OCI-M2 (cell line): ENCODE measurements around the gene PHF19.

ENCODE experiments used
- DNase-seq: peaks from one replicate; lab custom pipeline; 2025; ENCODE audit not compliant: unreplicated experiment; lab: John Stamatoyannopoulos, UW

PHF19 gene

DNA sequence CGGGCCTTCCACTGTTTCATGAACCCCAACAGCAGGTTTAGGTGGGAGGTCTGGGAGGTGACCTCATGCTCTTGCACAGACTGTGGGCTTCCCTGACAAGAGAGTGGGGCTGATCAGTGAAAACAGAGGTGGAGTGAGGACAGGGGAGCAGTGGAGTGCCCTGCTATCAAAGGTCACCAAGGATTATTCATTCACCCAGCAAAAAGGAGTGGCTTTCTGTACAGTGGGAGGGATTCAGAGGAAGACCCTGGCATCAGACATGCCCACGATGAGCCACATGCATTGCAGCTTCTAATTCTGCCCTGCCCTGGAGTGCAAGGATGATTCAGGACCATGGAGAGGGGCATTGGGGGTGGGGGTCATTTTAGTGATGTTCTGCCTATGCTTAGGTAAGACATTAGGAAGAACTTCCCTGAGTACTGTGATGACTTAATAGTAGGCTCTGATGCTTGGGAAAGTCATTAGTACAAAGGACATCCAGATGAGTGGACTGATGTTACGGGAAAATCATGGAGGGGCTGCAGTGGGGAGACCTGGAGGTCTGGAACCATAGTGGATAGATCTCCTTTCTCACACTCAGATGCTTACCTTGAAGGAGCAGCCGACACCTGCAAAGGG is 36.8 kb upstream of the PHF19 start:
- DNase-seq: no peak

DNA sequence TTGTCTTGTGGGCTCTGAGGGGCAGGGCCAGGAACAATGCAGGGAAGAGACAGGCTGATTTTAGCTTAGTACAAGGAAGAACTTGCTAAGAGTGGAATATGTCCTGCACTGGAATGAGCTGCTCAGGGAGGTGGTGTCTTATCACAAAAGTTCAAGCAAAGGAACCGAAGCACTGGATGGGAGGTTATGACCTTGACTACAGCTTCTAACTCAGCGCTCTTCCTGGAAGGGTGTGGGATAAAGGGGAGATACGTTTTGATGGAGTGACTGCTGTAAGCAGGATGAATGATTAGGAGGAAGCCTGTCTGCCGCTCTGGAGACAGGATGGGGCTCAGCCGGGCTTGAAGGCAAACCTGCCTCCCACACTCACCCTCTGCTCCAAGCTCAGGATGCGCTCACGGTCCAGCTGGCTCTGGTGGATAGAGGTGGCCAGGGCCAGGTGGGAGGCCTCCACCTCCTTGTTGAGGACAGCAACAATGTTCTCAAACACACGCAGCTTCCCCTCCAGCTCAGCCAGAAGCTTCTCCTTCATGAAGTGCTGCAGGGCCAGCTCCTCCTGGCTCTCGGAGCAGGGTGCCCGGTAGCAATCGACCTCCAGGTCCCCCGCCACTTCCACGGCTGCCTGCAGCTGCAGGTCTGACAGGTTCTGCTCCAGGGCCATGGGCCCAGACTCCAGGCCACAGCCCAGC is 36.1 kb upstream of the PHF19 start:
- DNase-seq: no peak

DNA sequence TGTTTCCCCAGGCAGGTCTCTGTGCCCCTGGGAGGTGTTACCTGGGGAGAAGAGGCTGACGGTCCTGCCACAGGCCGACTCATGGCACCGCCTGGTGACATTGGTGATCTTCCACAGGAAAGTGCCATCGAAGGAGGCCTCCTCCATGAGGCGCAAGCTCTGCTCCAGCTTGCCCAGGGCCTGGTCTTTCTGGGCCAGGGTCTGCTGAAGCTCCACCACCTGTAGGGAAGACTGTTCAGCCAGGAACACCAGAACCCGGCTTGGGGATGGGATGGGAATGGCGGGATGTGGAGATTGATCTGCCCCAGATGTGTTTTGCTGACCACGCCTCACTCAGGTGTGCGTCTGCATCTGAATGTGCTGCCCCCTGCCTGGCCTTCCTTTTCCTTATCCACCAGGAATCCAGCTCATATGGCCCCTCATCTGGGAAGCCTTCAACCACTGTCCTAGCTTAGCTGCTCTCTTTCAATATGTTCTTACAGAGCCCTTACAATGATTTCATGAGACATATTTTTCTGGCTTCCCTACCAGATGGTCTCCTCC is 34.4 kb upstream of the PHF19 start:
- DNase-seq: no peak

DNA sequence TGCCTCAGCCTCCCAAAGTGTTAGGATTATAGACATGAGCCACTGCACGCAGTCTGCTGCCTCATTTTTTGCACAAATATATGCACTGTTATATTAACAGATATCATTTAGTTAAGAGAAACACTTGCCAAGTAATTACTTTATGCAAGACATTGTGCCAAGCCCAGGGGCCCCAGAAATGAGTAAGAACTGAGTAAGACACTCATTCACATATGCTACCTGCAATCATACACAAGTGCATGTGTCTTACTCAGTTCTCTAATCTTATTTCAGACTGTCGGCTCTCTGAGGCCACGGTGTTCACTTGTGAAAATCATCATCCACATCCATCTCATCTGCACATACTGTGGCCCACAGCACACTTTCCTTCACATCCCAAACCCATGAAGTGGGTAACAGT is 33.7 kb upstream of the PHF19 start:
- no peak for DNase-seq

DNA sequence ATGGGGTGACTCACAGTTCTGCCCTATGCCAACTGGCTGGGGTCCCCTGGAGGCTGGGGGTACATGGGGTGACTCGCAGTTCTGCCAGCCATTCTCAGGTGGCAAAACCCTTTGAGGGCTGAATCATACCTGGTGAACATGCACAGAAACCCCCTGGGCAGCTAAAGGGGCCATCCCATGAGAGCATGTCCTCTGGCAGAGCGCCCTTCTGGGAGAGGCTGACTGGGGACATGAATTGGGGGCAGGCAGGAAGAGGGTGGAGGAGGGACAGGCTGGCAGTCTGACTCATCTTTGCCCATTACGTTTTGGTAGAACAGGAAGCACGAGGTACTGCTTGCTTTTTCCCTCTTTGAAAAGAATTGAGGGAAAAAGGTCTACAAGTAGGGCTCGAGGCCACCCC is 32.9 kb upstream of the PHF19 start:
- DNase-seq: no peak

DNA sequence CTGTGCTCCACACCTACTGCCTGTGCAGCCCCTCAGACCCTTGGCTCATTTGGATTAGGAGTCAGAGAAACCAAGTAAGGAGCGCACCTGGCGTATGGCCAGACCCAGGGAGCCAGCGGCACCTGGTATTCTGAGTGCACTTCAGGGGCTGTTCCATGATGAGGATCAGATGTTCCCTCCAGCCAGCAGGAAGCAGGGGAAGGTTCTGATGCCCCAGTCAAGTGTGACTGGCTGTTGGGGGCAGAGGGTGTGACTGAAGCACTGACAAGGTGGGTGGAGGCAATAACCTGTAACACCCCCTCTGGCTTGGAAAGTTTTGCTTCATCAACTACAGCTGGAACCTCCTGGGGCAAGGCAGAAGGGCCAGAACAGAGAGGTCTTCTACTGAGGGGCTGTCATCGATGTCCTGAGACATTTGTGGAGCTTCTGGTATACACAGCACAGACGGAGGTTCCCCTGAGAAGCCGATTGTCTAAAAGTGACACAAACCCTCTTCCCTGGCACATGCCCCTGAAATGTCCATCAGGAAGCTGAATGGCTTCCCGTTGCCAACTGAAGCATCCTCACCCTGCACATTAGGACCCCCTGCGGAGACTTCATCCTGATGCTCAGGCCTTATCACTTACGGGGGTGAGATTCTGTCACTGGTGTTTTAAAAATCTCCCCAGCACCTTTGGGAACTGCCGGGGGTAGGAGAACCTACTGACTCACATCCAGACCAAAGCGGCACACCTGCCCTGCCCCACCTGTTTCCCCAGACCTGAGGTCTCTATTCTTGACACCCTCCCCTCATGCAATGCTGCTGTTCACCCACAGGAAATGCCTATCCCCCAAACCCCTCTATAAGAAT is 28.6 kb upstream of the PHF19 start:
- DNase-seq: no peak

DNA sequence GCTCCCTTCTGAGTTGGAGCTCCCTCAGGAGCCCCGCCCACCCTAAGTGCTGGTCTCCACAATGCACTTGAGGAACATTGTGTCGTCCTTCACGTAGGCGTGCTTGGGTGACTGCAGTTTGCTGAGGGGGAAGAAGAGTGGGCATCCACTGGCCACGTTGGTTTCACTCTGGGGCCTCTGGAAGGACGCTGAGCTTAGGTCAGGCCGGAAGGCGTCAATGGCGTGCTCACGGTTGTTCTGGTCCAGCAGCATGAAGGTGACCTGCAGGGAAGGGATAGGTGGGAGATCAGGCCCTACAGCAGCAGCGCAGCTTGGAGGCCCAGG is 28.0 kb upstream of the PHF19 start:
- DNase-seq: no peak

DNA sequence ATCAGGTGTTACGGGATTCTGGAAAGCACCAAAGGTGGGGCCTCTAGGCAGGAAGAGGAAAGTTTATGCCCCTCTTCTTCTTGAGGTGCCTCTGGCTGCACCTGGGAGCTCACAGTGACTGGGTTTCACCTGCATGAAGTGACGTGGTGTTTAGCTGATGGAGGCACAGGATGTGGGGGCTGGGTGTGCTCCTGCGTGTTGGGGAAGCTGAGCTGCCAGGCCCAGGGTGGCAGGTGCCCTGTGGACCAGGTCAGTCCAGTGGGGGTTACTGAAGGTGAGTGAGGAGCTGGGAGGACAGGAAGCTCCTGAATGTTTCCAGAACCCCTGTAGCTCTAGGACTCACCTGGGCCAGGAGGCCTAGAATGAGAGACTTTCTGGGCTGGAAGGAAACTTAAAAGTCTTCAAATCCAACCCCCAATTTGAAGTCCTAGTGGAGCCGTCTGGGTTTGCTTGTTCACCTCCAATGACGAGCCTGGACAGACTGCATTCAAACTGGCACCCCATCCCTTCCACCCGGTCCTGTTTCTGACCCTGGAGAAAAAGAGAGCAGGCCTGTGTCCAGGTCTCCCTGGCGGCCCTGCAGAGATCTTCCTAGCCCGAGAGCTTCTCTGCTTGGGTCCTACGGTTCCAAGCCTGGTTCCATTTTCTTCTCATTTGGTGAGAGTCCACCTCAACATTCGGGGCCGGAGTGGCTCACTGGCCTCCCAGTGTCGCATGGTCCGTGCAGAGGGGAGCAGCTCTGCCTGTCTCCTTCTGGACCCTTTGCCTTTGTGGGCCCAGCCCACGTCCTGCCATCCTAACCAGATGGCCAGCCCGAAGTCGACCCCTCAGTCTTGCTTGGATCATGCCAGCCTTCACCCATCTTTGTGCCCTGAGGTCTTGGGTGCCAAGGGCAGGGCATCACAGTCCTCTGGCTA is 27.3 kb upstream of the PHF19 start:
- DNase-seq: no peak

DNA sequence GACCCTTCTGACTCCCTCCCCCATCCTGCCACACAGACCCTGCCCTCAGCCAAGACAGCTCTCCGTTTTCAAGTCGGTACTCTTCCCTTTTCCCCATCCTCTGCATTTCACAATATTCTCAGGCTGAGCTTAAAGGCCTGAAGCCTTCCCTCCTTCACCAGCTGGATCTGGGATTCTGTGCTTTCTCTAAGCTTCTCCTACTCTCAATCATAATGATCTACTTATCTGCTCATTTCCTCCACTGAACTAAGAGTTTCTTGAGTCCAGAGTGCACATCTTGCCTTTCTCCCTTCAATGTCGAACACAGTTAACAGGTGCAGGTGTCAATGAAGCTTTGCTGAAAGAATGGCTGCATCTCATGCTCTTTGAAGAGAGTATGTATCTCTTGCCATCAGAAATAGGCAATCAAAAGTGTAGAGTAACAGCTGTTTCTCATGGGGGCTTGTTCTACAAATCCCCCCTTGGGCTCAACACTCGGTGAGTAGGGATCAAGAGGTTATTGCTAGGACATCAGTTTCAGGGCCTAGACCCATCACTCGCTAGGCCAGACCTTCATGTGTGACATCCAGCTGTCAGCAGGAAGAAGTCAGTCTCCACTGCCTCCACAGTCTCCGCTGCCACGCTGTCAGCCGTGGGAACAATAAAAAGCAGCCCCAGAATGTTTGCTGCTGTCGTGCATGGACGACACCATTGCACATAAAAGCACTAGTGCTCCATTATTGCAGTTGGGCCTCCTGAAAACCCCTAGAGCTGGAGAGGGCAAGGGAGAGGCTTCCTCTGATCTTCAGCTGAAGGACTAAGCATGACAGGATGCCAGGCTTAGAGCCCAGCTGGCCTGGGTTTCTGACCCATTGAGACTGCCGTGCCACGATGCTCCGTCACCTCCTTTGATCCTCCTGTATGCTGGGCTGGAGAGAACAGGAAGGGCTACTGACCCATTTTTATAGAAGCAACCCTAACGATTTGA is 25.9 kb upstream of the PHF19 start:
- DNase-seq: no peak

DNA sequence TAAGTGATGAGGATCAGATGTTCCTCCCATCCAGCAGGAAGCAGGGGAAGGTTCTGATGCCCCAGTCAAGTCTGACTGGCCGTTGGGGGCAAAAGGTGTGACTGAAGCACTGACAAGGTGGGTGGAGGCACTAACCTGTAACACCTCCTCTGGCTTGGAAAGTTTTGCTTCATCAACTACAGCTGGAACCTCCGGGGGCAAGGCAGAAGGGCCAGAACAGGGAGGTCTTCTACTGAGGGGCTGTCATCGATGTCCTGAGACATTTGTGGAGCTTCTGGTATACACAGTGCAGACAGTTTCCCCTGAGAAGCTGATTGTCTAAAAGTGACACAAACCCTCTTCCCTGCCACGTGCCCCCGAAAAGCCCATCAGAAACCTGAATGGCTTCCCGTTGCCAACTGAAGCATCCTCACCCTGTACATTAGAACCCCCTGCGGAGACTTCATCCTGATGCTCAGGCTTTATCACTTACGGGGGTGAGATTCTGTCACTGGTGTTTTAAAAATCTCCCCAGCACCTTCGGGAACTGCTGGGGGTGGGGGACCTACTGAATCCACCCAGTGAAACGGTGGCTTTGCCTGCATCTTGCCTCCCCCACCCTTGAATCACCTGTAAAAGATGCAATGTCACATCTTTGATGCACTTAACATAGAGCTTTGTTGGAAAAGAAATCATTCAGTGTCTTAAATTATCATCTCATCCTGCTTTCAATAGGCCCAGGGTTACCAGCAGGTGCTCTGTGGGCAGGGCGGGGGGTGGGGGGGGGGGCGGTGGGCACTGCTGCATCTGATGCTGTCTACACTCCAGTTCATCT is 25.0 kb upstream of the PHF19 start:
- no peak for DNase-seq

DNA sequence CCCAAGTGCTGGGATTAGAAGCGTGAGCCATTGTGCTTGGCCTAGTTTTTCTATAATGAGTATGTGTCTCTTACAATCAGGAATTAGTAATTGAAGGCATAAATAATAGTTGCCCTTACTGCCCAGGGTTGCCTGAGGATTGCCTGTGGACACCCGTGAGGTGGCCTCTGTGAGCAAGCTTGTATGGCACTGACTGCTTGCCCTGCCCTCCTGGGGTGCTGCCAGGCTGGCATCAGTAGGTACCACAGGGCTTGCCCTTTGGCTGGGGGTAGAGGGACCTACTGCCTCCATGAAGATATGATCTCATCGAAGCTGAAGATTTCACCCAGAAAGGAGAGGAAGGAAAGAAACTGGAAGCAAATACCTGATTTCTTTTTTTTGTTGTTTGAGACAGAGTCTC is 23.8 kb upstream of the PHF19 start:
- no peak for DNase-seq

DNA sequence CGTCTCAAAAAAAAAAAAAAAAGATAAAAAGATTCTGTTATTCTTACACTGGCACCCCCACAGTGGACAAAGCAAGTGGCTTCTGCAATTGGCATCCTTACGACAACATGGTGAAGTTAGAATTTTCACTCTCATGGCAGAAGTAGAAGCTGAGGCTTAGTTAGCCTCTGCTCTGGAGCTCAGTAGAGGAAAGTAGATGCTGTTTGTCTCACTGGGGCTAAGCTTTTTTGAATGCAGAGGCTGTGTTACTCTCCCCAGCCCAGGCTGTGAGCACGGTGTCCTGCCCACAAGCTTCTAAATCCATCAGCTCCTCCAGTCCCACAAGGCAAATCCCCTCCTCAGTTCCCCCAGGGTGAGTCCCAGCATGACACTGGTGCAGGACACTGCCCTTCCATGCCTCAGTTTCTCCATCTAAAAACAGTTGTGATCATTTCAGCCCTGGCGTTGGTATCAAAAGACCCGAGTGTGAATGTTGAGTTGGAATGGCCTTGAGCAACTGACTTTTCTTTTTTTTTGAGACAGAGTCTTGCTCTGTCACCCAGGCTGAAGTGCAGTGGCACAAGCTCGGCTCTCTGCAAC is 22.6 kb upstream of the PHF19 start:
- no peak for DNase-seq

DNA sequence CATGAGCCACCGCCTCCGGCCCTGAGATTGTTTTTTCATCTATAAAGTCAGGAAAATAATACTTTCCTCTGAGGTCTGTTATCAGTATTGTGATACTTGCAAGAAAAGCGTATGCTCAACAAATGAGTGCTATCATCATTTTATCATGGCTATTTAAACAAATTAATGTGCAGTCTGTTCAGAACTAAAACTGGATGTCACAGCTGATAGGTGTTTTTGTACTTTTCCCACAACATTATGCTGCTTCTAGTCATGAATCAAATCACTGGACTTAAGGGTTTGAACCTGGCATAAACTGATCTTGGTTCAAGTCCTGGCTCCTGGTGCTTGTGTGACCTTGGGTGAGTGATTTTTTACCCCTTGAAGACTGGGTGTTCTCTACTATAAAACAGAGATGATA is 21.4 kb upstream of the PHF19 start:
- no peak for DNase-seq

DNA sequence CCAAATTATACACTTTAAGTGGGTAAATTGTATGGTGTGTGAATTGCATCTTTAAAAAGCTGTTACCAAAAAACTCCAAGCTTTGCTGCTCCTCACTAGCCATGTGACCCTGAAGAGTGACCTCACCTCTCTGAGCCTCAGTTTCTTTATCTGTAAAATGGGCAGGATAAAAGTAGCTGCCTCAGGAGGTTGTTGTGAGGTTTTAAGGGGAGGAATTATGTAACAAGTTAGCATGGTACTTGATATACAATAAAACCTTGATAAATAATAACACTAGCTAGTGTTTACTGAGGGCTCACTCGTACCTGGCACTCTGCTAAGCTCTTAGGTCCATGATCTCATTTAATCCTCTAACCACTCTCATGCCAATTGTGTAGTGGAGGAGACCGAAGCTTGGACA is 19.0 kb upstream of the PHF19 start:
- DNase-seq: no peak

DNA sequence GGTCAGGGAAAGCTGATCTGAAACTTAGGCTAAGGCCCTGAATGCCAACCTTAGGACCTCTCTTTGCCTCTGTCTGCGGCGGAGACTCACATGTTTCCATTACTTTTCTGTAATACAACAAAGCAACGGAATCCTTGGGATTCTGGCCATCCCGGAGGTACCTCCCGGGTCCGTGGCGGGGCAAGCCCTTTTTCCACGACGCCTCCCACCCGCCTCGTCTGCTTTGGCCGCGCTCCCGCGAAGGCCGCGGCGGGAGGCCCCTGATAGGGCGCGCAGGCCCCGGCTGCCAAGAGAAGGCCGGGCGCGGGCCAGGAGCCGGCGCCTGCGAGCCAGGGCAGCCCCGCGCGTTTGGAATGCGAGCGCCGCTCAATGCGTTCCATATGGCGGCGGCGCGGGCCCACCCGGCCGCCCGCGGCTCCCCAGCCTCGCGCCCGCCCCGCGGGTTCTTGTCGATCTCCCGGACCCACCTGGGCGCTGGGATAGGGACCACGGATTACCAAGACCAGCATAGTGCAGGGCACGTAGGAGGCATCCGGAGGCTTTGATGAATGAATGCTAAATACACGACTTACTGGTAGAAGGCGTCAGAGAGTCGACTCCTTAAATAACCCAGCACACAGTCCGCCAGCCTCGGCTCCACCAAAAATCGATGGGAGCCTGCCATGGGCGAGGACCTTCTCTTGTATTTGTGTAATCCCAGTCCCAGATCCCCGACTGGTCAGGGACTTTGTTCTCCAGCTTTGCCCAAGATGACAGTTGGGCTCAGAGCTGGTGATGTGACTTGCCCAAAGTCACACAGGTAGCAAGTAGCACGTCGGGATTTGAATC is 17.5 kb upstream of the PHF19 start:
- no peak for DNase-seq

DNA sequence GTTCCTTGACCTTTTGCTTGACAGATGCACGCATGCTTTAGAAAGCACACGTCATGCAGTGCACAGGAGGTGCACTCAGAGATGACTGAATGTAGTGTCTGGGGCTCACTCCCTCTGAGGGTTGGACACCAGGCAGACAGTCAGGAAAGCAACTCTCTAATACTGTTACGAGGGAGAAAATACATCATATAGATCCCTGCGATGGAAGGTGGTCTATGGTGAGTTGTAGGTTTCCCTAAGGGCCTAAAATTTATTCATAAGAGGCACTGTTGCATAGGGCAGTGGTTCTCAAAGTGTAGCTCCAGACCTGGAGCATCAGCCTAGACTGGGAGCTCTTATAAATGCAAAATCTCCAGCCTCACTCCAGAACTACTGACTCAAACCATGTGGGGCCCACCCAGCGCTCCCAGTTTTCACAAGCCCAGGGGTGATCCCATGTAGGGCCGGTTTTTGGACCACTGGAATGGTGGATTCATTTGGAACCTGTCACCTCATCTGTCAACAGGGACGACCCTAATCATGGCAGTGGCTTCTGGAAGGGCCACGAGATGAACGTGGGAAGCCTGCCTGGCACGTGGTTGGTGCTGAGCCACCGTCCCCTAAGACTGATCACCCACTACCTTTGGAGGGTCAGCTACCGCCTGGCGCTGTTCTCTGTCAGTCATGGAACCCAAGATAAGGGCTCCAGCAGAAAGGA is 16.8 kb upstream of the PHF19 start:
- DNase-seq: no peak
